Measurements from ENCODE around the gene EPOP. TPM values are rescaled to one million over a fixed set of nuclear protein-coding genes. Genes with fewer than 3 reads are reported as not detected.
"Not testable (repeated sequence)": the region's sequence is repeated elsewhere in the genome, so short reads cannot be mapped to it uniquely, and the experiment has no call there.

EPOP gene
- polyA plus RNA-seq, 4 donors = 1.4 to 1.8 (median 1.5) TPM

- no peak for DNase-seq (ENCODE audit: low read depth in 4 of 4, low spot score in 3 of 4)
Measured at GRCh38 chr17:38654411-38655398, 20.1 kb downstream of the EPOP start.

- no peak for DNase-seq (ENCODE audit: low read depth in 4 of 4, low spot score in 3 of 4)
Measured at GRCh38 chr17:38653679-38654078, 21.1 kb downstream of the EPOP start.

- DNase-seq (ENCODE audit: low read depth in 4 of 4, low spot score in 3 of 4) = no peak
Measured at GRCh38 chr17:38653230-38653629, 21.5 kb downstream of the EPOP start.

GRCh38 chr17:38650653-38651173 is 24.0 kb downstream of the EPOP start:
- not testable (repeated sequence) for DNase-seq (ENCODE audit: low read depth in 4 of 4, low spot score in 3 of 4)

GRCh38 chr17:38637951-38638350 is 36.8 kb downstream of the EPOP start:
- DNase-seq (ENCODE audit: low read depth in 4 of 4, low spot score in 3 of 4) = no peak

GRCh38 chr17:38636054-38636453 is 38.7 kb downstream of the EPOP start:
- DNase-seq (ENCODE audit: low read depth in 4 of 4, low spot score in 3 of 4) = no peak

- DNase-seq (ENCODE audit: low read depth in 4 of 4, low spot score in 3 of 4) = no peak
Measured at GRCh38 chr17:38632334-38632733, 42.4 kb downstream of the EPOP start.

GRCh38 chr17:38628441-38628840 is 46.3 kb downstream of the EPOP start:
- no peak for DNase-seq (ENCODE audit: low read depth in 4 of 4, low spot score in 3 of 4)

GRCh38 chr17:38627957-38628356 is 46.8 kb downstream of the EPOP start:
- no peak for DNase-seq (ENCODE audit: low read depth in 4 of 4, low spot score in 3 of 4)

GRCh38 chr17:38626606-38627226 is 48.0 kb downstream of the EPOP start:
- DNase-seq (ENCODE audit: low read depth in 4 of 4, low spot score in 3 of 4) = not testable (repeated sequence)

- DNase-seq (ENCODE audit: low read depth in 4 of 4, low spot score in 3 of 4) = no peak
Measured at GRCh38 chr17:38625482-38625881, 49.3 kb downstream of the EPOP start.

GRCh38 chr17:38624782-38625355 is 49.9 kb downstream of the EPOP start:
- DNase-seq (ENCODE audit: low read depth in 4 of 4, low spot score in 3 of 4) = not testable (repeated sequence)

Other genes with a start within 250 kb of the EPOP start
- 10 to 100 TPM; 52.0 to 68.4 (median 60.2) TPM for gene ARHGAP23, start 246.5 kb downstream of the EPOP start, polyA plus RNA-seq (ENCODE audit: insufficient read length in 4 of 4)
- 1 to 10 TPM; 3.0 to 5.3 (median 3.7) TPM for gene SRCIN1, start 69.0 kb downstream of the EPOP start, polyA plus RNA-seq (ENCODE audit: insufficient read length in 4 of 4)
- gene MLLT6, start 30.3 kb upstream of the EPOP start, polyA plus RNA-seq (ENCODE audit: insufficient read length in 4 of 4) = 10 to 100 TPM; 85.2 to 96.4 (median 86.6) TPM
- 10 to 100 TPM; 11.5 to 17.2 (median 13.0) TPM for gene CISD3, start 55.4 kb upstream of the EPOP start, polyA plus RNA-seq (ENCODE audit: insufficient read length in 4 of 4)
- 10 to 100 TPM; 74.4 to 87.1 (median 80.5) TPM for gene PCGF2, start 73.4 kb upstream of the EPOP start, polyA plus RNA-seq (ENCODE audit: insufficient read length in 4 of 4)
- gene PSMB3, start 77.8 kb upstream of the EPOP start, polyA plus RNA-seq (ENCODE audit: insufficient read length in 4 of 4) = 100 to 1,000 TPM; 114 to 135 (median 122) TPM
- 10 to 100 TPM; 74.1 to 84.5 (median 81.9) TPM for gene PIP4K2B, start 124.6 kb upstream of the EPOP start, polyA plus RNA-seq (ENCODE audit: insufficient read length in 4 of 4)
- gene CWC25, start 150.4 kb upstream of the EPOP start, polyA plus RNA-seq (ENCODE audit: insufficient read length in 4 of 4) = 10 to 100 TPM; 22.4 to 27.4 (median 25.4) TPM
- gene RPL23, start 178.8 kb upstream of the EPOP start, polyA plus RNA-seq (ENCODE audit: insufficient read length in 4 of 4) = 1,000 to 10,000 TPM; 2,607 to 2,868 (median 2,690) TPM
- gene LASP1, start 195.1 kb upstream of the EPOP start, polyA plus RNA-seq (ENCODE audit: insufficient read length in 4 of 4) = 100 to 1,000 TPM; 147 to 158 (median 151) TPM

Data from right renal pelvis (tissue), 4 donors.